ENCODE results near the gene RPS6KA3.

DNA sequence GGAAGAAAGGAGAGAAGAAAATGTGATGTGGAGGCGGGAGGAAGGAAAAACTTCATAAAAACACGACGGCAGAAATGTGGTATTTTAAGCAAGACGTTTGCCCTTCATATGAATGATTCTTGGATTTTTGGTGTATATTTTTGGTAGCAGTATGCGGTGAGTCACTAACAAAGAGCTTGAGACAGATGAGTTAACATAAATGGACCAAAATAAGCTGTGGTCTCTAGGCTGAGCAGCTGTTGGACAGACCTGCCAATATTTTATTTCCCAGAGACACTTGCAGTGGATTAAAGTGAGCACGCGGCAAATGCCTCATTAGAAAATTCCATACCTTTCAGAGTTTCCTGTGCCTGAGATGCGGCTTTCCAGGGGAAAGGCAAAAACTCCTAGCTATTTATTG lies 43.1 kb upstream of the RPS6KA3 start:
- TF ChIP-seq, protein P1, sequence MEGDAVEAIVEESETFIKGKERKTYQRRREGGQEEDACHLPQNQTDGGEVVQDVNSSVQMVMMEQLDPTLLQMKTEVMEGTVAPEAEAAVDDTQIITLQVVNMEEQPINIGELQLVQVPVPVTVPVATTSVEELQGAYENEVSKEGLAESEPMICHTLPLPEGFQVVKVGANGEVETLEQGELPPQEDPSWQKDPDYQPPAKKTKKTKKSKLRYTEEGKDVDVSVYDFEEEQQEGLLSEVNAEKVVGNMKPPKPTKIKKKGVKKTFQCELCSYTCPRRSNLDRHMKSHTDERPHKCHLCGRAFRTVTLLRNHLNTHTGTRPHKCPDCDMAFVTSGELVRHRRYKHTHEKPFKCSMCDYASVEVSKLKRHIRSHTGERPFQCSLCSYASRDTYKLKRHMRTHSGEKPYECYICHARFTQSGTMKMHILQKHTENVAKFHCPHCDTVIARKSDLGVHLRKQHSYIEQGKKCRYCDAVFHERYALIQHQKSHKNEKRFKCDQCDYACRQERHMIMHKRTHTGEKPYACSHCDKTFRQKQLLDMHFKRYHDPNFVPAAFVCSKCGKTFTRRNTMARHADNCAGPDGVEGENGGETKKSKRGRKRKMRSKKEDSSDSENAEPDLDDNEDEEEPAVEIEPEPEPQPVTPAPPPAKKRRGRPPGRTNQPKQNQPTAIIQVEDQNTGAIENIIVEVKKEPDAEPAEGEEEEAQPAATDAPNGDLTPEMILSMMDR (IDR thresholded peaks at IDR 0.05; ENCODE audit: control extremely low read depth in 1 of 3, insufficient read depth in 1 of 3, low read depth in 1 of 3, low read length in 3 of 3), result no peak
- TF ChIP-seq, protein P2, sequence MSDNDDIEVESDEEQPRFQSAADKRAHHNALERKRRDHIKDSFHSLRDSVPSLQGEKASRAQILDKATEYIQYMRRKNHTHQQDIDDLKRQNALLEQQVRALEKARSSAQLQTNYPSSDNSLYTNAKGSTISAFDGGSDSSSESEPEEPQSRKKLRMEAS (IDR thresholded peaks at IDR 0.05), result no peak
- TF ChIP-seq SP2 (IDR thresholded peaks at IDR 0.05; ENCODE audit: low read length), result no peak
- no peak for TF ChIP-seq TCF12 (IDR thresholded peaks at IDR 0.05; ENCODE audit: low read depth, low read length)
- no peak for TF ChIP-seq PHF8 (conservative IDR thresholded peaks at IDR 0.05; ENCODE audit: low read depth, low read length)
- no peak for TF ChIP-seq CEBPB (IDR thresholded peaks at IDR 0.05; ENCODE audit: low read depth, low read length)
